KOPT-K1 (cell line): Measurements from ENCODE around the gene PID1.

Experiments used
- H3K27ac ChIP-seq: fragments of 200-600 bp; sonication (generic); 2 replicates; pipeline ENCODE4 v1.5.1; 2016; ENCODE audit warnings: antibody characterized with exemption, mild to moderate bottlenecking, low read depth, low read length; ENCODE audit not compliant: poor library complexity, severe bottlenecking
- H3K36me3 ChIP-seq: fragments of 200-600 bp; sonication (generic); 2 replicates; pipeline ENCODE4 v1.5.1; 2017; ENCODE audit warnings: antibody characterized with exemption, mild to moderate bottlenecking, low read length, moderate library complexity; ENCODE audit not compliant: insufficient read depth
- H3K9me3 ChIP-seq: fragments of 200-600 bp; sonication (generic); 2 replicates; pipeline ENCODE4 v1.5.1; 2017; ENCODE audit warnings: antibody characterized with exemption, low read length, mild to moderate bottlenecking; ENCODE audit not compliant: insufficient read depth, poor library complexity, severe bottlenecking

The PID1 gene

GRCh38 chr2:229045671-229046070 lies 225.4 kb downstream of the PID1 start:
- Histone ChIP-seq H3K9me3 (no peaks in the 10 kb centered on the region), H3K27ac (no peak overlapping the region)

GRCh38 chr2:229044581-229044980 lies 226.5 kb downstream of the PID1 start:
- Histone ChIP-seq H3K27ac (no peak overlapping the region), H3K9me3 (no peaks in the 10 kb centered on the region), H3K36me3 (no peaks in the 10 kb centered on the region)

More at GRCh38 chr2:229045671-229046070, 225.4 kb downstream of the PID1 start:
- no peaks in the 10 kb centered on the region for H3K36me3 ChIP-seq

GRCh38 chr2:229043681-229044080 lies 227.4 kb downstream of the PID1 start:
- Histone ChIP-seq H3K9me3 (no peaks in the 10 kb centered on the region), H3K36me3 (no peaks in the 10 kb centered on the region), H3K27ac (no peak overlapping the region)

GRCh38 chr2:229042349-229042748 lies 228.7 kb downstream of the PID1 start:
- Histone ChIP-seq H3K9me3 (no peaks in the 10 kb centered on the region), H3K36me3 (no peaks in the 10 kb centered on the region), H3K27ac (no peak overlapping the region)

GRCh38 chr2:229041691-229042090 lies 229.4 kb downstream of the PID1 start:
- Histone ChIP-seq H3K9me3 (no peaks in the 10 kb centered on the region), H3K27ac (no peak overlapping the region), H3K36me3 (no peaks in the 10 kb centered on the region)

GRCh38 chr2:229037621-229038020 lies 233.5 kb downstream of the PID1 start:
- no peaks in the 10 kb centered on the region for H3K36me3 ChIP-seq
- H3K9me3 ChIP-seq, result no peaks in the 10 kb centered on the region
- no peak overlapping the region for H3K27ac ChIP-seq

- no peaks in the 10 kb centered on the region for H3K9me3 ChIP-seq
- H3K27ac ChIP-seq, result no peak overlapping the region
These were observed 237.3 kb downstream of the PID1 start for GRCh38 chr2:229033816-229034215.

GRCh38 chr2:229032608-229033234 lies 238.4 kb downstream of the PID1 start:
- no peaks in the 10 kb centered on the region for H3K36me3 ChIP-seq
- no peak overlapping the region for H3K27ac ChIP-seq
- no peaks in the 10 kb centered on the region for H3K9me3 ChIP-seq

More at GRCh38 chr2:229033816-229034215, 237.3 kb downstream of the PID1 start:
- no peaks in the 10 kb centered on the region for H3K36me3 ChIP-seq

GRCh38 chr2:229027353-229028105 lies 243.6 kb downstream of the PID1 start:
- no peaks in the 10 kb centered on the region for H3K36me3 ChIP-seq
- no peak overlapping the region for H3K27ac ChIP-seq
- no peaks in the 10 kb centered on the region for H3K9me3 ChIP-seq

GRCh38 chr2:229025653-229026052 lies 245.4 kb downstream of the PID1 start:
- no peak overlapping the region for H3K27ac ChIP-seq
- H3K36me3 ChIP-seq, result no peaks in the 10 kb centered on the region
- no peaks in the 10 kb centered on the region for H3K9me3 ChIP-seq

GRCh38 chr2:229022652-229023051 lies 248.4 kb downstream of the PID1 start:
- H3K36me3 ChIP-seq, result no peaks in the 10 kb centered on the region
- H3K9me3 ChIP-seq, result no peaks in the 10 kb centered on the region
- H3K27ac ChIP-seq, result no peak overlapping the region

- H3K9me3 ChIP-seq, result no peaks in the 10 kb centered on the region
- no peaks in the 10 kb centered on the region for H3K36me3 ChIP-seq
- H3K27ac ChIP-seq, result no peak overlapping the region
These were observed 249.0 kb downstream of the PID1 start for GRCh38 chr2:229022071-229022470.

- Histone ChIP-seq H3K36me3 (no peaks in the 10 kb centered on the region), H3K27ac (no peak overlapping the region), H3K9me3 (no peaks in the 10 kb centered on the region)
These were observed 261.3 kb downstream of the PID1 start for GRCh38 chr2:229009816-229010215.

GRCh38 chr2:229003256-229003655 lies 267.8 kb downstream of the PID1 start:
- H3K36me3 ChIP-seq, result no peaks in the 10 kb centered on the region
- H3K9me3 ChIP-seq, result peaks cover 10% of the 10 kb centered on the region
- H3K27ac ChIP-seq, result no peak overlapping the region

- Histone ChIP-seq H3K36me3 (no peaks in the 10 kb centered on the region), H3K27ac (no peak overlapping the region), H3K9me3 (peaks cover 10% of the 10 kb centered on the region)
These were observed 269.9 kb downstream of the PID1 start for GRCh38 chr2:229001196-229001595.

GRCh38 chr2:228999326-228999725 lies 271.8 kb downstream of the PID1 start:
- H3K36me3 ChIP-seq, result no peaks in the 10 kb centered on the region
- H3K27ac ChIP-seq, result no peak overlapping the region
- peaks cover 10% of the 10 kb centered on the region for H3K9me3 ChIP-seq
